H9 (cell line): ENCODE measurements around the gene GAS2. TPM values are rescaled to one million over a fixed set of nuclear protein-coding genes. Genes with fewer than 3 reads are reported as not detected.

Source experiments
- DNase-seq: peaks from one replicate; pipeline ENCODE4 v3.0.0-alpha.2; 2017
- H2AFZ ChIP-seq: one replicate; pipeline ENCODE4 v1.6.1; 2013; ENCODE audit warnings: mild to moderate bottlenecking, low read length, control low read depth, moderate library complexity
- H2AK5ac ChIP-seq: 2 replicates; pipeline ENCODE4 v1.6.1; 2013; ENCODE audit warnings: low read length, control low read depth, mixed read lengths; ENCODE audit not compliant: insufficient read length
- H2BK120ac ChIP-seq: one replicate; pipeline ENCODE4 v1.6.1; 2013; ENCODE audit warnings: low read depth, mild to moderate bottlenecking, low read length, control low read depth, inconsistent platforms; ENCODE audit not compliant: poor library complexity, severe bottlenecking
- H2BK12ac ChIP-seq: 2 replicates; pipeline ENCODE4 v1.6.1; 2013; ENCODE audit warnings: low read length, control low read depth, mixed read lengths, low read depth; ENCODE audit not compliant: insufficient read length
- H2BK15ac ChIP-seq: 2 replicates; pipeline ENCODE4 v1.6.1; 2013; ENCODE audit warnings: low read depth, low read length, control low read depth
- H2BK20ac ChIP-seq: one replicate; pipeline ENCODE4 v1.6.1; 2013; ENCODE audit warnings: low read depth, mild to moderate bottlenecking, low read length, control low read depth, inconsistent platforms; ENCODE audit not compliant: poor library complexity, severe bottlenecking
- H2BK5ac ChIP-seq: 2 replicates; pipeline ENCODE4 v1.6.1; 2013; ENCODE audit warnings: low read length, control low read depth, mixed read lengths; ENCODE audit not compliant: insufficient read length
- H3K14ac ChIP-seq: 2 replicates; pipeline ENCODE4 v1.6.1; 2013; ENCODE audit warnings: low read length, control low read depth; ENCODE audit not compliant: insufficient read depth
- H3K18ac ChIP-seq: 2 replicates; pipeline ENCODE4 v1.6.1; 2013; ENCODE audit warnings: low read depth, mild to moderate bottlenecking, mixed read lengths, low read length, control low read depth; ENCODE audit not compliant: insufficient read length
- H3K23ac ChIP-seq: 2 replicates; pipeline ENCODE4 v1.6.1; 2013; ENCODE audit warnings: low read length, control low read depth, mixed read lengths, low read depth; ENCODE audit not compliant: insufficient read length
- H3K23me2 ChIP-seq: 2 replicates; pipeline ENCODE4 v1.6.1; 2013; ENCODE audit warnings: low read depth, mild to moderate bottlenecking, mixed read lengths, low read length, control low read depth; ENCODE audit not compliant: insufficient read length, poor library complexity, severe bottlenecking
- H3K27ac ChIP-seq: 2 replicates; pipeline ENCODE4 v1.5.1; 2013; ENCODE audit warnings: low read length, control low read depth, mixed read lengths, low read depth; ENCODE audit not compliant: insufficient read length
- H3K27me3 ChIP-seq: 2 replicates; pipeline ENCODE4 v1.6.1; 2013; ENCODE audit warnings: low read length, control low read depth, inconsistent platforms; ENCODE audit not compliant: insufficient read depth
- H3K4ac ChIP-seq: 2 replicates; pipeline ENCODE4 v1.6.1; 2013; ENCODE audit warnings: low read depth, mild to moderate bottlenecking, control low read depth, inconsistent platforms, low read length, moderate library complexity
- H3K4me1 ChIP-seq: 2 replicates; pipeline ENCODE4 v1.6.1; 2013; ENCODE audit warnings: low read length, control low read depth, inconsistent platforms; ENCODE audit not compliant: insufficient read depth
- H3K4me2 ChIP-seq: 2 replicates; pipeline ENCODE4 v1.6.1; 2013; ENCODE audit warnings: low read length, control low read depth, mixed read lengths; ENCODE audit not compliant: insufficient read length, insufficient read depth
- H3K56ac ChIP-seq: 2 replicates; pipeline ENCODE4 v1.6.1; 2013; ENCODE audit warnings: low read depth, mild to moderate bottlenecking, mixed read lengths, low read length, control low read depth; ENCODE audit not compliant: insufficient read length
- H3K79me1 ChIP-seq: 2 replicates; pipeline ENCODE4 v1.6.1; 2013; ENCODE audit warnings: low read depth, mild to moderate bottlenecking, moderate library complexity, low read length, control low read depth, inconsistent platforms; ENCODE audit not compliant: insufficient read depth, poor library complexity, severe bottlenecking
- H3K79me2 ChIP-seq: 2 replicates; pipeline ENCODE4 v1.6.1; 2013; ENCODE audit warnings: low read length, control low read depth, inconsistent platforms; ENCODE audit not compliant: insufficient read depth
- H3K9ac ChIP-seq: 2 replicates; pipeline ENCODE4 v1.6.1; 2013; ENCODE audit warnings: low read length, control low read depth, mixed read lengths; ENCODE audit not compliant: insufficient read length; ENCODE audit errors: extremely low read depth
- H3K9me3 ChIP-seq: one replicate; pipeline ENCODE4 v1.6.1; 2013; ENCODE audit warnings: low read depth, low read length, inconsistent platforms; ENCODE audit not compliant: control insufficient read depth
- H3T11ph ChIP-seq: one replicate; pipeline ENCODE4 v1.6.1; 2013; ENCODE audit warnings: mild to moderate bottlenecking, low read length, control low read depth, inconsistent platforms
- H4K20me1 ChIP-seq: one replicate; pipeline ENCODE4 v1.6.1; 2013; ENCODE audit not compliant: control insufficient read depth, insufficient read length, insufficient read depth
- H4K5ac ChIP-seq: 2 replicates; pipeline ENCODE4 v1.6.1; 2013; ENCODE audit warnings: low read depth, mild to moderate bottlenecking, mixed read lengths, low read length, control low read depth; ENCODE audit not compliant: insufficient read length
- H4K8ac ChIP-seq: replicated peaks from 2 replicates; pipeline ENCODE4 v1.6.1; 2013; ENCODE audit warnings: low read length, control low read depth, mixed read lengths, low read depth; ENCODE audit not compliant: insufficient read length
- H4K91ac ChIP-seq: 2 replicates; pipeline ENCODE4 v1.6.1; 2013; ENCODE audit warnings: low read depth, mild to moderate bottlenecking, moderate library complexity, mixed read lengths, low read length, control low read depth; ENCODE audit not compliant: insufficient read length
- H3K27ac Mint-ChIP-seq, 3 experiments: 2 replicates in 2 of 3; 3 replicates in 1 of 3; pipeline ENCODE4 v1.8.0; 2020 to 2021; ENCODE audit warnings: mixed read lengths in 3 of 3, mild to moderate bottlenecking in 1 of 3, moderate library complexity in 1 of 3
- H3K27me3 Mint-ChIP-seq: 2 replicates; pipeline ENCODE4 v1.8.0; 2021; ENCODE audit warnings: low read depth, mild to moderate bottlenecking, moderate library complexity, mixed read lengths
- H3K36me3 Mint-ChIP-seq, 3 experiments: 2 replicates in 2 of 3; 3 replicates in 1 of 3; pipeline ENCODE4 v1.8.0; 2020 to 2021; ENCODE audit warnings: low read depth in 3 of 3, mixed read lengths in 3 of 3; ENCODE audit not compliant: insufficient read depth in 1 of 3
- H3K4me1 Mint-ChIP-seq, 2 experiments: 2 replicates each; pipeline ENCODE4 v1.8.0; 2020; ENCODE audit warnings: mixed read lengths in 2 of 2
- H3K4me3 Mint-ChIP-seq, 2 experiments: 2 replicates in 1 of 2; 3 replicates in 1 of 2; pipeline ENCODE4 v1.8.0; 2020 to 2021; ENCODE audit warnings: mild to moderate bottlenecking in 2 of 2, mixed read lengths in 2 of 2, moderate library complexity in 1 of 2
- H3K9me3 Mint-ChIP-seq, 2 experiments: 2 replicates in 1 of 2; 3 replicates in 1 of 2; pipeline ENCODE4 v1.8.0; 2020; ENCODE audit warnings: mild to moderate bottlenecking in 2 of 2, mixed read lengths in 2 of 2, moderate library complexity in 1 of 2
- CTCF ChIP-seq: fragments of 200-600 bp; sonication (generic); conservative IDR thresholded peaks from 3 replicates; pipeline ENCODE4 v1.8.0; 2021; ENCODE audit warnings: antibody characterized with exemption, mild to moderate bottlenecking
- WGBS: extraction: QIAGEN DNeasy Blood & Tissue Kit; methylation state at CpG from one replicate; pipeline ENCODE4 v1.1.7; 2013; ENCODE audit warnings: missing lambda C conversion rate, low lambda C conversion rate, mixed read lengths; ENCODE audit not compliant: insufficient read length; ENCODE audit errors: extremely low coverage; 5-methylcytosine and 5-hydroxymethylcytosine counted together
- total RNA-seq: library from RNA; stranded (reverse); gene quantifications from 2 replicates; pipeline ENCODE4 v1.2.1, GENCODE V29; 2021

GAS2 gene
- total RNA-seq, 1 experiment from 2014 or later = 1.7 TPM

GRCh38 chr11:22761066-22761465 lies 94.7 kb downstream of the GAS2 start:
- Histone ChIP-seq H2BK120ac (no peak overlapping the region), H3K56ac (no peak overlapping the region), H3K14ac (no peak overlapping the region), H2AK5ac (no peak overlapping the region), H2AFZ (no peak overlapping the region), H3T11ph (no peak overlapping the region), H3K4me2 (no peak overlapping the region), H3K4me1 (no peaks in the 10 kb centered on the region), H3K27ac (no peak overlapping the region), H2BK12ac (no peak overlapping the region), H3K4ac (no peak overlapping the region), H3K9me3 (no peaks in the 10 kb centered on the region), H4K8ac (no peak overlapping the region), H3K9ac (no peak overlapping the region), H2BK15ac (no peak overlapping the region), H3K18ac (no peak overlapping the region), H3K23me2 (no peaks in the 10 kb centered on the region), H3K79me1 (no peaks in the 10 kb centered on the region), H3K23ac (no peak overlapping the region), H4K91ac (no peak overlapping the region), H2BK5ac (no peak overlapping the region), H4K5ac (no peak overlapping the region), H3K79me2 (no peaks in the 10 kb centered on the region), H4K20me1 (no peaks in the 10 kb centered on the region), H2BK20ac (no peak overlapping the region), H3K27me3 (no peaks in the 10 kb centered on the region)
- Mint-ChIP-seq H3K4me3 (no peak overlapping the region), H3K27me3 (no peaks in the 10 kb centered on the region), H3K27ac (no peak overlapping the region), H3K4me1 (no peaks in the 10 kb centered on the region), H3K9me3 (no peaks in the 10 kb centered on the region), H3K36me3 (no peaks in the 10 kb centered on the region)
- no peak for TF ChIP-seq CTCF
- WGBS = no CpG with 5 or more reads among the region's 1 CpG
- no peak for DNase-seq
